HuH-7 (cell line): ENCODE data around the gene ERG28.
"Not testable (repeated sequence)": the region's sequence is repeated elsewhere in the genome, so short reads cannot be mapped to it uniquely, and the experiment has no call there.

ENCODE experiments used
- DNase-seq: peaks from one replicate; pipeline ENCODE4 v3.0.0; 2011; ENCODE audit warnings: low spot score

The ERG28 gene, protein sequence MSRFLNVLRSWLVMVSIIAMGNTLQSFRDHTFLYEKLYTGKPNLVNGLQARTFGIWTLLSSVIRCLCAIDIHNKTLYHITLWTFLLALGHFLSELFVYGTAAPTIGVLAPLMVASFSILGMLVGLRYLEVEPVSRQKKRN

DNA sequence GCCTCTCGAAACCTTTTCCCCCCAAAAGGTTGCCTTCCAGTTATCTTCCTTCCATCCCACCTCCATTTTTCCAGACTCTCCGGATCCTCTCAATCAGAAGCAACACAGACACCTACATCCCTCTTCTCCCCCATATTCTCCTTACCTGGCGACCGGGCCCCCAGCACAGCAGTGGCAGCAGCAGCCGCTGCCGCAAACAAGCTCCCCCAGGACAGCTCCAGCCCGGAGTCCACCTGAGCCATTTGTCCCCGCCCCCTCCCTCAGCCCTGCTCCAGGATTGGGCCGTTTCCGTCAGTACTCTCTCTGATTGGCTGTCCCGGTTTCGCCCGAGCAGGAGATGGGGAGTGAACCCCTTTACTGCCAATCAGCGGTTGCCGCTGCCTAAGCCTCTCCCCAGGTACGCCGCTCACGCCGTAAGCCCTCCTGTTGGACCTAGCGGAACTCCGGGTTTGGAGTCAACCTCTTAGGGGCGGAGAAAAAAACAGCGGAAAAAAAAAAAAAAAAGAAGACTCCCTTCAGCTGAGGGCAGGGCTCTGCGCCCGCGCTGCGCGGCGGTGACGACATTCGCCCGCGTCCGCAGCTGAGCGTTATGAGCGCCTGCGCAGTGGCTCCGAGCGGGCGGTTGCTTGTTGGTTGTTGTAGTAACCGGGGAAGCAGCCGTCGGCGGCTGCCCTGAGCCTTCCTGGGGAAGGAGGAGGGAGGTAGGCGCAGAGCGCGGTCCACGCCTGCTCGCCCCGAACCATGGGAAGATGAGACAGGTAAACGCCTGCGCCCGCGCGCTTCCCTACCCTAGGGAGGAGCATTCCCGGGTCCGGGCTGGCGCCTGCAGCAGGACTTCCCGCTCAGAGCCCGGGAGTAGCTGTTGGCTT, at the start of gene ERG28, which contains the start of gene TTLL5:
ERG28 (minus strand) TSS at position 247 of the 869 bp plus-strand sequence. CDS start 3,374 bp downstream, outside the sequence.
TTLL5 (plus strand) TSS at position 617 of the 869 bp plus-strand sequence. CDS start 1,904 bp downstream, outside the sequence.
- DNase-seq: peak; percentile 94

DNA sequence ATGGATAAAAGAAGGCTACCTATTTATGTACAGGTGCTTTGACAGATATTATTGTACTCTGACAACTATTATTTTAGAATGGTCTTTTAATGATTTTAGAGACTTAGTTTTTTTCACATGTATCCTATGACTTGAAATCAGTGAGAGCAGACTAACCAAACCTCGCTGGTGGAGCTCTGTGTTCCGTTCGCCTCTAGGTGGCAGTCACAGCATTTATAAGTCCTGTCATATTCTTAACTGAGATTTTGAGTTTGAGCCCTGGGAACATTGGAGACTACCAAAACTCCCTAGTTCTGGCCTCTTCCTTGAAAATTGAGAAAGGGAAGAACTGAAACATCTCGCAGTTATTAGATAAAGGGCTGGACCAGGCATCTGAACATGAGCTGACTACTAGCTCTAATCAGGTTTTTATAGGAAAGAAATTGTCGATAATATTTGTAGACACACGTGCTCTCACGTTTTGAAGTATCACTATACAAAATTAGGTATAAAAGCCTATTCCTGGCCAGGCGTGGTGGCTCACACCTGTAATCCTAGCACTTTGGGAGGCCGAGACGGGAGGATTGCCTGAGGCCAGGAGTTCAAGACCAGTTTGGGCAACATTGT, 48.6 kb upstream of the ERG28 start:
- peak; percentile 45 for DNase-seq

DNA sequence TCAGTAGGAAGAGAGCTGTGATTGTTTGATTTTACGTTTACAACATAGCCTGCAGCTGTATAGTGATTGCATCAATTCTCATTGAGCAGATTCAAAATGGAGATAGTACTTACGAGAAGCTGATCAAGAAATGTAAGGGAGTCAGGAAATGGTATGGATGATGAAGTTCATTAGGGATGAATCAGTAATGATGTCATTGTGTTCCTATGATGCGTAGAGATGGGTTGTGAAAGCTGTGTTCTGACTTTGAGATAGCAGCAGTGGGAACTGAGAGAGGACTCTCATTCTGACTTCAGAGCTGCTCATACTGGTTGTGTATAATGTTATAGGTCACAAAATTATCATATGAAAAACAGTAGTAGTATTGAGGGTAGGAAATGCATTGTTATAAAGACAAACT, 44.3 kb upstream of the ERG28 start:
- DNase-seq: no peak

DNA sequence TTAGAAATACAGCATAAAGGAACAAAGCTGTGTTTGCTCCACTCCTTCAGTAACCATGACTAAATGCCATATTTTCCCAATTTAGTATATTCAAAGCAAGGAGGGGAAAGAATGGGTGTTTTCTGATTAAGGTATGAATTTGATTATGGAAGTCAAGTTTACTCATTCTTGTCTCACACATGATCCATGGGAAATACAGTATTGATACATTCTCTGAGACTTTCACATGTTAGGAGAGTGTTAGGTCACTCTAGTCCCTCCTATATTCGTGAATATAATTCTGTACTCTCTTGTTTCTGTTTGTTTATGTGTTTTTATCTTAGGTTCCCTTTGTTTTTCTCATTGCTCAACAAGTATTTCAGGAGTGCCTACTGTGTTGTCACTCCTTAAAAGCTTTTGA, 42.8 kb upstream of the ERG28 start:
- no peak for DNase-seq

DNA sequence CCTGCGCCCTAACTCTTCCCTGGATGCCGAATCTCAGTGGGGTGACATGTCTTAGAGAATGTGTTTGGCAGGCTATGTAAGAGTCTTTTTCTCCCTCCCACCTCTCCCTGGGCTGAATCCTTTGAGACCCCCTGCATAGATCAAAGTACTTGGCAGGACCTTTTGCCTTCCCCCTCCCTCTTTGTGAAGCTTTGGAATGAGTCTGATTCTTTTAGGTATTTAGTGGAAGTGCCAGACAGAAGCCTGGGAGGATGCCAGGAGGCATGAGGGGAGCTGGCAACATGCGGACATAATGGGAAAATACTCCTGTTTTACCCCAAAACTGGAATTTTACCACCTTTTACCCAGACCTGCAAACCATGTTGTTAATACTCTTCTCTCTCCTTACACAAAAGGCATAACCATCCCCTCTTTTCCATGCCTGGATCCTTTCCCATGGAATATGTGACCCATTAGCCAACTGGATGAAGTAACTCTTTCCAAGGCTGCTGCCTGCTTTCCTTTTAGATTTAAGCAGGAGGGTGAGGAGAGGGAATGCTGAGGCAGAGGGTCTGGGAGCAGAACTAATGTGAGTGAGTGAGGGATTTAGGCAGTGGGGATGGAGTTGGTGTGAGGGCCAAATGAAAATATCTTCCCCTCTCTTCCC, 42.1 kb upstream of the ERG28 start:
- no peak for DNase-seq

DNA sequence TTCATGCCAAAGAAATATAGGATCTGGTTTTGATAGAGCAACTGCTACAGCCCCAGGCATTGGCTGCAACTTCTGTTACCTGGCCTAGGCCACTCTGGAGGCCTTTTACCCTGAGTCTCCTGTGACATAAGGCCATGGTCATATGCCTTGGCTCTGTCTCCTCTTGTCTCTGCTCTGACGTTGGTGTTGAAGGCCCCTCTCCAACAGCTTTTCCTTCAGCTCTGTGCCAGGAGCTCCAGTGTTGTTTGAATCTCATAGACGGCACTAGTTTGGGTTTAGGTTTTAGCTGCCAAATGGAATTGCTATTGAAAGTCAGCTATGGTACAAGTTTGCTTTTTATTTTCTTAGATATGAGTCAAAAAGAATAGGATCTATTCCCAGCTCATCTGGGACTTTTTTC, 41.4 kb upstream of the ERG28 start:
- DNase-seq: no peak

DNA sequence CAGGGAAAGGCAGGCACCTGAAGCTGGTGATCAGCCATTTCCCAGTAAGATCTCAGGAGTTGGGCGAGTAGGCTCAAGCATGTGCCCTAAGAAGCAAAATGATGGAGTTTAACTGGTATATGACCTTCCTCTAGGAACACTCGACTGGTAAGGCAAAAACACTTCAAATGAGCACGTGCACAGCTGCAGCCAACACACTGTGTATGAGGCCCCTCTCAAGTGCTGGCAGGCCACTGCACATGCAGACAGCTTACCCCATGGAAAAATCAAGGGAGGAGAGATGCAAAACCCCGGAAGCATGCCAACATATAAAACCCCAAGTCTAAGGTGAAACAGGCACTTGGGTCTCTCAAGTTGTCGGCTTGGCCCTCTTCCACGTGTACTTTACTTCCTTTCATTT, 39.6 kb upstream of the ERG28 start:
- no peak for DNase-seq

DNA sequence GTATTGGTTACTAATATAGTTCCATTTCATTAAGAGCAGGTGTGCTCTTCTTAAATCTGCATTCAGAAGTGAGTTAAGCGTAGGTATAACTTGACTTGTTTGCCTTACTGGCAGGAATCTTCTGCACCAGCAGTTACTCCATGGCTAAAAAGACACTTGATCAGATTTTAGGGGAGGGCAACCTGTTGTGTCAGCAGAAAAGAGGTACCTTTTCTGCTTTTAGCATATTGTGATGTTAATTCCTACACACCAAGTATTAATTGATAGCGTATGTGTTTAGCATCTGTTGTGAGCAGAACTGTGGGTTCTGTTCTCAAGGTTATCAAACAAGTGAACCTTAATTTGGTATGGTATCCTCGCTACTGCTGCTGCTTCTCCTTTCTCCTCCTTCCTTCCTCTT, 38.7 kb upstream of the ERG28 start:
- DNase-seq: no peak

DNA sequence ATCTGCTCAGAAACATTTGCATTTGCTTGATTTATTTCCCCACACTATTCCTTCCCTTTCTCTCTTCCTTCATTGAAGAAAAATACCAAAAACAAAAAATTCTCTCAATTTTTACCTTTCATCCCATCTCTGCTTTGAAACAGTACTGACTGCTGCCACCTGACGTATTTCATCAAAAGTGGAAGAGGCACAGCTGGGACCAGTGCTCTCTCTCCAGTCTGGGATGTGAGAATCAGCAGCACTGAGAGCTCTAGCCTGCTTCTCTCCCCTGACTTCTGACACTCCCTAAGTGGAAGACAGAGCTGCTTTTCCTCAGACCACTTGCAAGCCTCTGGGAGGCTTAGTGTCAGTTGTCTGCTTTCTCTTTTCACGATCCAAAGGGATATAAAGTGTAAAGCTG, 37.2 kb upstream of the ERG28 start:
- no peak for DNase-seq

DNA sequence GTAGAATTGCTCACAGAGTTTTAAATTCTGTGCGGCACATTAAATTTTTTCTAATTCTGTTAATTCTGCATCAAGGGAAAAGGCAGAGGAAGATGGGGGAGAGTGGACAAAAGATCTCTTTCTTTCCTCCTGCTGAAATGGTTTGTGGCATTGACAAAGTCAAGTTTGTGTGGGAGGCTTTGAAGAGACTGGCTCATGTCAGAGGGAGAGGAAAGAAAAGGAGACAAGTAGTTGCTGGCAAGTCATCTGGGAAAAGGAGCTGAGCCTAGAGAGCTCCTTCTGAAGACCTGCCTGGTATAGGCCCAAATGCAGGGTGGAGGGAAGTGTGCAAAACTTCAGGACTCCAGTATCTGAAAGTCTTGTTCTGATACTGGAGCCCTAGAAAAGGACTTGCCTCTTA, 36.7 kb upstream of the ERG28 start:
- no peak for DNase-seq

DNA sequence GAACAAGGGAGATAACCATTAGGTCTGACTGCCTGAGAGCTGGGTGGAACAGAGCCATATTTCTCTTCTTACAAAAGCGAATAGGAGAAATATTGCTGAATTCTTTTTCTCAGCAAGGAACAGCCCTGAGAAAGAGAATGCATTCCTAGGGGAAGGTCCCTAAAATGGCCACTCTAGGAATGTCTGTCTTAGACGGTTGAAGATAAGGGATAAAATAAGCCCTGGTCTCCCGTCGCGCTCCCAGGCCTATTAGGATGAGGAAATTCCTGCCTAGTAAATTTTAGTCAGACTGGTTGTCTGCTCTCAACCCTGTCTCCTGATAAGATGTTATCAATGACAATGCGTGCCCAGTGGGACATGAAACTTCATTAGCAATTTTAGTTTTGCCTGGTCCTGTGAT, 34.3 kb upstream of the ERG28 start:
- DNase-seq: not testable (repeated sequence)

DNA sequence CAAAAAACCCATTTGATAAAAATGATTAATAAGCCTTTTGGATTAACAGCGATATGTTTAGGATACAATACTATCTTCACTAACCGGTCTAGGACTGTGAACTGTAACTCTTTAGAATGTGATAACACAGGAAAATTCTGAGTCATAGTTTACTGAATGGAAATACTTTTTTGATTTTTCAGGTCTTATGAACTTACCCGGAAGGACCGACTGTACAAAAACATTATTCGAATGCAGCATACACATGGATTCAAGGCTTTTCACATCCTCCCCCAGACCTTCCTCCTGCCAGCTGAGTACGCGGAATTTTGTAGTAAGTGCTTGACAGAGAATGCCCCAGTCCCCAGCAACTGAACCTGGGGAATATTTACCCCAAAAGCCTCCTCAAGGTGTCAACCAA, 29.3 kb upstream of the ERG28 start:
- DNase-seq: no peak

DNA sequence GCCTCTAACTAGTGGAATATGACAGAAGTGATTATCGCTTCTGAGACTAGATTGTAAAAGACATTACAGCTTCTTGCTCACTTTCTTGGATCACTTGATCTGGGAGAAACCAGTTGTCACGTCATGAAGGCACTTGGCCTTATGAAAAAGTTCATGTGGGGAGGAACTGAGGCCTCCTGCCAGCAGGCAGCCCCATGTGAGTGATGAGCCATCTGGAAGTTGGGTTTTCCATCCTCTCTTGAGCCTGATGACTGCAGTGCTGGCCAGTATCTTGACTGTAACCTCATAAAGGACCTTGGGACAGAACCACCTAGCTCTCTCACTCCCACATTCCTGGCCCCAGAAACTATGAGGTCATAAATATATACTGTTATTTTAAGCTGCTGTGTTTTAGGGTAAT, 28.3 kb upstream of the ERG28 start:
- DNase-seq: no peak

DNA sequence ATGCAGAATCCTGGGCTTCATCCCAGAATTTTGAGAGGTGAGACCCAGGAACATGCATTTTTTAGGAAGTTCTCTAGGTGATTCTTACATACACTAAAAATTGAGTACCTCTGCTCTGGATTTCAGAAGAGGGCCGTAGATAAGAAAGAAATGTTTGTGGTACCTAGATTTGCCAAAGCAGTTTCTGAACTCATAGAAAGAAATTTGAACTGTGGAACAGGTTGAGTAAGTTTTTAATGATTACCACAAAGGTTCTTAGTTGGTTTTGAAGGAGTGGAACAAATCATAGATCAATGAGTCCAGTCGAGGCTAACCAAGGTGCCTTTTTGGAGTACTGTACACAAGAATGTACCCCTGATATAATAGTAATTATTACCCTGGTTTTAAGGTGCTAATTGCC, 25.2 kb upstream of the ERG28 start:
- DNase-seq: no peak

DNA sequence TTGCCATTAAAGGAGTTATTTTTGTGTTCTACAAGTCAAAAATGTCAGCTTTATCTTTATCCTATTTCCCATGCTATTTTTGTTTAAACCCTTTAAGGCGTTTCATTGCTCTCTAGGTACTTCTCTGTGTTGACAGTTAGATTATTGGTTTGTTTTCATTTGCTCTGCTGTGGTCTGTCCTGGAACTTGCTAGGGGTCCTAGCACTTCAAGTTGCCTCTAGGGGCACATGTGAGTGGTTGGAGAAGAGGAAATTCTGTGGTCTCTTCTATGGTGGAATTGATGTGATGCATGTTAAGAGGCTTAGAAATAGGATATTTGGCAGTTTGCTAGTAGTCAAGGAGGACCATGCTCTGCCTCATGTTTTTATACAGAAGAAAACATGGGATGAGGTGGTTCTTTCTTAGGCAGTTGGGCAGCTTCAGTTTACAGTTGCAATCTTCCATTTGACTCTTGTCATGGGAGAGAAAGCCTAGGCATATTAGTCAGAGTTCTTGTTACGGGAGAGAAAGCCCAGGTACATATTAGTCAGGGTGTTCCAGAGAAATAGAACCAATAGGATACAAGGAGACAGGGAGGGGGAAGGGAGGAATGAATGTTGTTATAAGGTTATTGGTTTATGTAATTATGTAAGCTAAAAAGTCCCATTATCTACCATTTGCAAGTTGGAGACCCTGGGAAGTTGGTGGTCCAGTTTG, 14.7 kb upstream of the ERG28 start:
- no peak for DNase-seq

DNA sequence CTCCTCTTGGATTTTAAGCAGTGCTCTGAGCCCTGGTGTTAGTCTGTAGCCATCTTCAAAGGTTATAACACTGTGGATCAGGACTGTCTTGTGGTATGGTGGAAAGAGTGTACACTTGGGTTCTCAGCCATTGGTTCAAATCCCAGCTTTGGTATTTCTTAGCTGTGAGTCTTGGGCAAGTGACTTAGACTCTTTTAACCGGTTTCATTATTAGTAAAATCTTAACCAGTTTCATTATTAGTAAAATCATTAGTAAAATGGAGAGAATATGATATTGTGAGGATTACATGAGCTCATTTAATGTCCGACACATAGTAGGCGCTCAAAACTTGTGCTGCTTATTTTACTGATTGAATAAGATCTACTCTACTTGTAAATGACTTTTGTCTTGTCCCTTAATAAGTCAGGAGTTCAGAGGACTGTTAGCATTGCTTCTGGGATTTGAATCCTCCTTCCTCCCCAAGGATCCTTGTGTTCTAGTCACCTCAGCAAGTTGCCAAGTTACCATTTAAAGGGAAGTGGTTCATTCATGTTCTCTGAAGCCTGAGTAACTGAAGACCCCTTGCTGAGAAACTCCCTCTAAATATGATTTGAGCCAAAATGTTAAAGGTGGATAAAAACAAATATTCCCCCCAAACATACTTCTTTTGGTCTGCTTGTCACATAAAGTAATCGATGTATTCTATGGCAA, 12.8 kb upstream of the ERG28 start:
- DNase-seq: no peak

DNA sequence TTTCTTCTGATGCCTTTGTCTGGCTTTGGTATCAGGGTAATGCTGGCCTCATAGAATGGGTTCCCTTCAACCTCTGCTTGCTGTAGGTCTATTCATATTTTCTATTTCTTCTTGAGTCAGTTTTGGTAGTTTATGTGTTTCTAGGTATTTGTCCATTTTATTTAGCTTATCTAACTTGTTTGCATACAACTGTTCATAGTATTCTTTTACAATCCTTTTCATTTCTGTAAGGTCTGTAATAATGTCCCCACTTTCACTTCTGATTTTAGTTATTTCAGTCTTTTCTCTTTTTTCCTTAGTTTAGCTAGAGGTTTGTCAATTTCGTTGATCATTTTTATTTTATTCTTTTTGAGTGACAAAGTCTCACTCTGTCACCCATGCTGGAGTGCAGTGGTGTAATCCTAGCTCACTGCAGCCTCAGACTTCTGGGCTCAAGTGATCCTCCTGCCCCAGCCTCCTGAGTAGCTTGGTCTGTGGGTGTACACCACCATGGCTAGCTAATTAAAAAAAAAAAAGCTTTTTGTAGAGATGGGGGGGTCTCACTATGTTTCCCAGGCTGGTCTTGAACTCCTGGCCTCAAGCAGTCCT, 12.0 kb upstream of the ERG28 start:
- DNase-seq: no peak

DNA sequence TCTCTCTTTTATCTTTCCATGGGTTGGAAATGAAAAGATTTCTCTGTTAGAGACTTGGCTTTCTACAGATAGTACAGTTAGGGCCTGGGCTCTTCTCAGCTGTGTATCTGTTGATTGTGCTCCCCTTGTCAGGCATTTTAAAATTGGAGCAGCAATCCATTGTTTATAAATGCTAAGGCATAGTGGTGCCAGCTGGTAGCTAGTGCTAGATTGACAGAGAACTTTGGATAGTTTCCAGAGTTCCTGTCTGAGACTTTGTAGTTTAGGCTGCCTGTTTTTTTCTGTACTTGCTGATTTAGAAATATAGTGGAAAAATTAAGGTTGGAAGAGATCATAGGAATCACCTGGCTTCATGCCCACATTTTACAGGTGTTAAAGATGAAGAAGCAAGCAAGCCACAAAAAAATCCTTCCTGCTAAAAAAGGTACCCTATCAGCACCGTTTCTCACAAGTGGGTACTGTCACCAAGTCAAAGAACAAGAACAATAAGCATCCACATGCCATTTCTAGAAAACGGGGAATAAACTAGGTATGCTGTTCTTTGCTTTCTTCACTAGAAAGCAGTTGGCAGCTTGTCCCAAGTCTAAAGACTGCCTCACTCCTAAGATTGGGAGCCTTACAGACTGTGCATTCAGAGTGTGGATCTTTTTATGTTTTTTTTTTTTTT, 6.6 kb upstream of the ERG28 start:
- DNase-seq: no peak

DNA sequence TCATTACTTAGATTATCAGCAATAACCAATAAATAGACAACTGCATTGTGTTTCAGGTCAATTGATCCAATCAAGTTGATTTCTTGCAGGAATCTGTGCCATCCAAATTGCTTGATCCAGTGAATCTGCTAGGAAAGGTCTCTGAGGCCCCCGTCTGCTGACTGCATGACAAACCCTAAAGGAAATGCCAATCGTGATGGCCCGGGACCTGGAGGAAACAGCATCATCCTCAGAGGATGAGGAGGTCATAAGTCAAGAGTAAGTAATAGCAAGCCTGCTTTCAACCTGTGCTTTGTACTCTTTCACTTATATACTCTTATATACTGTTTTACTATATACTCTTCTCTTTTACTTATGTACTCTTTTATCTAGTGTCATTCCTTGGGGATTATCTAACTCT, 2.3 kb upstream of the ERG28 start:
- no peak for DNase-seq

DNA sequence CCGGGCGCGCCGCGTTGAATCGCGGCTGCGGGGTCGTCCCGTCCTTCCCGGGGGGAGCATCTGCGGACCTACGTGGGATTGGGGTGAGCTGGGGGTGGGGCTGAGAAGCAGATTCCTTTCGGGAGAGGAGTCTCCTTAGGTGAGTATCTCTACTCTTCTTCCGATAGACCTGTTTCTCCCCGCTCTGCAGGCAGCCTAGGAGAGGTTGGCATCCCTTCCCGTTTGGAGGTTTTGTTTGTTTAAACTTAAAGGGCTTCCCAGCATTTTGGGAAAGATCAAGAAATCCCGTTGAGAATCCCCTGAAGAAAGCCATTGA, 781 bp upstream of the ERG28 start:
- no peak for DNase-seq

DNA sequence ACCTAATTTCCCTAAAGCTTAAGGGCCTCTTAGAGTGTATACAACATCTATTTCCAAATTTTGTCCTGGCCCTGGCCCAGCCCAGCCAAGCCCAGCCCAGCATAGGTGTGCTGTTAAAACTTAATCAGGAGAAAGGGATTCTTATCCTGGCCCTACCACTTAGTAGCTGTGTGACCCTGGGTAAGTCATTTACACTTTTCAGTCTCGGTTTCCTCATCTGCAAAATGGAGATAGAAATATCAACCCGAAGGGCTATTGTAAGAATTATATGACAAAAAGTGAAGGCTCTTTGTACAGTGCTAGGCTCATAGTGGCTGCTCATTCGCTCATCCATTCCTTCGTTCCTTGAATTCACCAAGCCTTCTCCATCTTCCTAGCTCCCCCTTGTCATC, 442 bp downstream of the ERG28 start:
- DNase-seq: no peak
